Suprapubic skin (tissue), 3 donors: ENCODE measurements around the gene IFNLR1.

Experiments used
- CTCF ChIP-seq, 2 donors: fragments of 200-600 bp in 1 of 2; fragments of 450-650 bp in 1 of 2; sonication (generic) in 1 of 2; IDR thresholded peaks; one replicate each; pipeline ENCODE4 v1.5.1; 2016 to 2019; ENCODE audit warnings: antibody characterized with exemption in 2 of 2, mild to moderate bottlenecking in 1 of 2, moderate library complexity in 1 of 2
- POLR2A ChIP-seq, 2 donors: fragments of 450-650 bp; IDR thresholded peaks; one replicate each; pipeline ENCODE4 v1.6.1; 2017; ENCODE audit warnings: antibody characterized with exemption in 2 of 2, mild to moderate bottlenecking in 2 of 2, moderate library complexity in 2 of 2

GRCh38 chr1:24186993-24187790 is at the start of gene IFNLR1:
- TF ChIP-seq CTCF (IDR thresholded peaks at IDR 0.05) (no peak), POLR2A (IDR thresholded peaks at IDR 0.05) (no peak)
